Inflammatory macrophage treated with lipopolysaccharide for 4 hours (primary cell): ENCODE data around the gene RGS3.
A peak's percentile ranks its signal among the peaks of the same experiment; 100 is the strongest.
"Not testable (repeated sequence)": the region's sequence is repeated elsewhere in the genome, so short reads cannot be mapped to it uniquely, and the experiment has no call there.

Source experiments
- DNase-seq: peaks from one replicate; pipeline ENCODE4 v3.0.0-alpha.2; 2020

The RGS3 gene

DNA sequence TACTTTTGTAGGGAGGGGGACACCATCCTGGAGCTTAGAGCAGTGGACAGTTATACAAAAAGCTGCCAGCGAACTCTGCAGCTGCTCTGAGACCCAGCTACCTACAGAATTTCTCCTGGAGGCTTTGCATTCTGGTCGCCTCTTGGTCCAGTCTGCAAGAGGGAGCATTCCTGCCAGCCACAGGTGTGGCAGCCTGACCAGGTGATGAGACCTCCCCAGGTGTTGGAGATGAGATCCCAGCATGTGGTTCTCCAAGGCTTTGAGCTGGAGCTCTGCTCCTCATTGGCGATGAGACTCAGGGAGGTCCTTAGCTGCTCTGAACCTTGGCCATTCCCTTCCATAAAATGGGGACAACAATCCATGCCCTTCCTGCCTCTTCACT lies 69.3 kb downstream of the RGS3 start:
- no peak for DNase-seq

DNA sequence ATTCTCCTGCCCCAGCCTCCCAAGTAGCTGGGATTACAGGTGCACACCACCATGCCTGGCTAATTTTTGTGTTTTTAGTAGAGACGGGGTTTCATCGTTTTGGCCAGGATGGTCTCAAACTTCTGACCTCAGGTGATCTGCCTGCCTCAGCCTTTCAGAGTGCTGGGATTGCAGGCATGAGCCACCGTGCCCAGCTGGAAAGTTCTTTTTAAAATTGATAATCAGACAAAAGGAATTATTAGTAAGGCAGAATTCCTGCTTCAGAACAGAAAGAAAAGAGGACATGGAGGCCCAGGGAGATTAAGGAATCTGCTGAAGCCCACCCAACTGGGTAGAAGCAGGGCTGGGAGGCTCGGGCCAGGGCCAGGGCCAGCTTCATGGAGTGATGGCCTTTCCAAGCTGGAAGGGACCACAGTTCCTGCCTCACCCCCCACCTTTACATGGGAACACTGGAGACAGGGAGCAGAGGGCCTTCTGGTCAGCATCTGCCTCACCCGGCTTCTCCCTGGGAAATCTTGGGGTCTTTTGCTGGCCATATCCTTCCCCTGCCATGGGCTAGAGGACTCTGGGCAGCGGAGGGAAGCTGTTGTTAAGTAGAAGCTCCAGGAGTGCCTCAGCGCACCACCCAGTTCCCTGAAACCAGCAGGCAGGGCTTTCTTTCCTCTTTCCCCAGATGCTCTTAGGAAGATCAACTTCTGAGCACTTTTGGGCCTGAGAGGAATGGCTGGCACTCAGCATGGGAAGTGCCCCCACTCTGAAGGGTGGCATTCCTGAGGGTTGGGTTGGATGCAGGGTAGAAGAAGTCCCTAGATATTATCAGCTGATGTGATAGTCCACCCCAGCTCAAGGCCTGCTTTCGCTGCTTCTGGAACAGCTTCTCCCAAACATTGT lies 70.1 kb downstream of the RGS3 start:
- DNase-seq, result no peak

DNA sequence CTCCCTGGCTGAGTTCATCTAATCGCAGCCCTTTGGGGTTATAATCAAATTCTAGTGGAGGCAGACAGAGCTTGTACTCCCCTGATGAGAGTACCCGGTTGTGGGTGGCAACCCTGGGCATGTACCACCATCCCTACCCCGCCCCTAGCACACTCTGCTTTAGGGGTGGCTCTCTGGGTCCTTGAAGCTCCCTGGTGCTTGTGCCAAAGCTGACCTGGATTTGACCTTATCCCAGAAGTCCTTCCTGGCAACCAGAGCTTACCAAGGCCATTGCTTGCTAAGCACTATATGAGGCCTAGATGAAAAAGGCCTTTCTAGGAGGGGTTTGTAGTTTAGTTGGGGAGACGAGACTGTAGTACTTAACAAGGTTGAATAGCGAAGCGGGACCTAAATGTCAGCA lies 72.2 kb downstream of the RGS3 start:
- no peak for DNase-seq

DNA sequence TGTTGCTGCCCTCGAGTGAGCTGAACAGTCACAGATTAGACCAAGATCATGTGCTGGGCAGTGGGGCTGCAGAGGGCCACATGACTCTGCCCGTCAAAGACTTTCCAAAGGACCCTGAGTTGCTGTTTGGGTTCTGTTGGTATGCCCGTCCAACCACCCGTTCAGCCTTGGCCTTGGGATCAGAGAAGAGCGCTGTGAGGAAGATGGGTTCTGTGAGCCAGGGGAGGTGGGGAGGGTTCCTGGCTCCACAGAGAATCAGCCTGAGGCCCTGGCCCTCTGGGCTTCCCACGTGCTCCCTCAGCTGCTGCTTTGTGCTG lies 72.6 kb downstream of the RGS3 start:
- DNase-seq, result no peak

DNA sequence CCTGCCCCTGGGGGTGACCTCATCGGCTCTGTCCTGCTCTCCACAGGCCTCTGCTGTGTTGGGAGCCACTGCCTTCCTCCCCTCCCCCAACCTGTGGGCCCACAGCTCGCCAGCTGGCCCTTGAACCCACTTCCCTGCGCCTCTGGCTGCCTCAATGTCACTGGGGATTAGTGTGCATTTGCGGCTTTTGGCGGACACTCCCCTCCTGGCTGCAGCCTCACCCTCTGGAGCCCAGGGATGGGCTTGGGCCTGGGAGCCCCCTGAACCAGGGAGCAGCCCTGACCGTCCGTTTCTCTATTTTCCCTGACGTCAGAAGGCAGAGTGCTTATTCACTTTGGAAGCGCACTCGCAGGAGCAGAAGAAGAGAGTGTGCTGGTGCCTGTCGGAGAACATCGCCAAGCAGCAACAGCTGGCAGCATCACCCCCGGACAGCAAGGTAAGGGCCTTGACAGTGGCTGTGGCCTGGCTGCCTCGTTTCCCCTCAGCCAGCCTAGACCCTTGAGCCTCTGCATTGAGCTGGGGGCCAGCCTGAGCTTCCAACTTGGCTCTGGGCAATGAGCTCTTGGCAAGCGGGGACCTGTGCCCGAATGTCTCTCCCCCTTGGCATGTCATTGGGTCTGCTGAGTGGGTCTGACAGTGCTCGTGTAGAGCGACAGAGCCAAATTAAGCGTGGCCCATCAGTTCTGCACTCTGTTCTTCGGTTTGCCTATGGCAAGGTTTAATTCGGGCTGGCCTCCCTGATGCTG lies 73.1 kb downstream of the RGS3 start:
- no peak for DNase-seq

DNA sequence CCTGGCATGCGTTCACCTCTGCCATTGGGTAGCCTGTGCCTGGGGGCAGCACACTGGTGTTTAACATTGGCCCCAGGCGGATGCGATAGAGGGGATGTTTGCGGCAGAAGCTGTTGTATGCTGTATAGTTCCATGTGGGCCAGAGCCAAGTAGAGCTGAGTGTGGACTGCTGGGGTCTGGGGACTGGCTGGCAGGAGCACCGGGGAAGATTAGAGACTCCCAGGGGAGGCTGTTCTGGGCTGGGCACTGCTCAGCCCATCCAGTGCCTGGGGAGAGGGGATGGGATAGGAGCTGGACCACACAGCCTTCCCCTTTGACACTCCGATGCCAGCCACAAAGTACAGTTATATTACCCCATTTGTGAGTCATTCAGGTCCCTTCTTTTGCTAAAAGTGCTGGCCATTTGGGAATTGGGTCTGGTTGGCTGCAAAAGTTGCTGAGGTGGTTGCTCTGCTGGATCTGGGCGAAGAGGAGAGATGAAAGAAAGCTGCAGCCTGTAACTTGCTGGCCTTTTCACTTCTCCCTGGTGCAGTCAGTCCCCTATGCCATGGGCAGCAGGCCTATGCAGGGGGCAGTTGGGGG lies 73.8 kb downstream of the RGS3 start:
- DNase-seq, result no peak

DNA sequence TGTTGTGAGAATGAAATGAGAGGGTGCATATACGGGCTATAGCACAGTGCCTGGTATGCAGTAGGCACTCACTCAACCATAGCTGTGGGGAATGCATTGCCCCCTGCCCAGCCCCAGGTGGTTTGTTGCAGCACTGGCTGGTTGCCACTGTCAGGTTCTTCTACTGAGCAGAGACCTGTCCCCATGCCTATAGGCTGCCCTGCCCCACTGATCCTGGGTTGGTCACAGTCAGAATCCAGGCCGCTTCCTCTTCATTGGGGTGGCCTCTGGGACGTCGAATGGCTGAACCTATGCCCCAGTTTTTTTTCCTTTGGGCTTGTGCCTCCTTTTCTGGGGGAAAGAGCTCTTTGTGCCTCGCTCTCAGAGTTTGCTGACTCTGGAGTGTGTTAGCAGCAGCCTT lies 74.6 kb downstream of the RGS3 start:
- no peak for DNase-seq

DNA sequence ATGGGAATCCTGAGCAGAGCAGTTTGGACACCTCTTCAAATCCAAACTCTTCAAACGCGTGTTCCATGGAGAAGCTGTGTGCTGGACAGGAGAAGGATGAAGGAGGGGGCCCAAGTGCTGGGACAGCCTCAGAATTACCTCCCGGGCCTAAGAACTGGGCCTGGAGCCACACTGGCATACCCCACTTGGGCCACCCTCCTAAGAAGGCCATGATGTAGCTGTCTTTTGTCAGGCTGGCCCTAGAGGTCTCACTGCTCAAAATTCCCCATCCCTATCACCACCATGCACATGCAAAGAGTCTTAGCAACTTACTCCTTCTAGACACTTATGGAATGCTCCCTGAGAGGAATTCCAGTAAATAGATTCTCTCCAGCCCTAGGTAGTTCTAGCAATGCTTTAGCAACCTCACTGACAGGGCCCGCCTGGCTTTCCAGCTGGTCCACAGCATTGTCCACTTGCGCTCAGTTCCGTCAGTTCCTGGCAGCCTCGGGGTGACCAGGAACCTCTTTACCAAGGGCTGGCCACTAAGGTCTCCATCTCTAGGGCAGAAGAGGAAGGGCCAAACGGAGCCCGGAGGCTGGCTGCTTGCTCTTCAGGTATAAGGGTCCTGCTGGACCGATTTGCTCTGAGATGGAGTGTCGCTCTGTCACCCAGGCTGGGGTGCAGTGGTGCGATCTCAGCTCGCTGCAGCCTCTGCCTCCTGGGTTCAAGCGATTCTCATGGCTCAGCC lies 75.3 kb downstream of the RGS3 start:
- no peak for DNase-seq

DNA sequence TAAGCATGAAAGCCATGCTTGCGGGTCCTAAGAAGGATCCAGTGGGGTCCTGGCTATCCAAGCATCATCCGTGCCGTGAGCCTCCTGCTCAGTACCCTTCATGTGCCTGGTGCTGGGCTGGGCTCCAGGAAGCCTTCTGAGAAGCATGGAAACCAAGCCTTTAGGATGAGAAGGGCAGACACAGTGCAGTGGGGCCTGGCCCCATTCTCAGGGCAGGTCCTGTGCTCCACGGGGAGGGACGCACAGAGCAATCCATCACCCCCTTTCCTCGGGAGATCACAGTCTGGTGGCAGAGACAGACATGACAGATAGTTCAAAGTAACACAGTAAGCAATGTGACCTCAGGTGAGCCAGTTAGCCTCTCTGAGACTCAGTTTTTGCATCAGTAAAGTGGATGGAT lies 76.9 kb downstream of the RGS3 start:
- DNase-seq, result no peak

DNA sequence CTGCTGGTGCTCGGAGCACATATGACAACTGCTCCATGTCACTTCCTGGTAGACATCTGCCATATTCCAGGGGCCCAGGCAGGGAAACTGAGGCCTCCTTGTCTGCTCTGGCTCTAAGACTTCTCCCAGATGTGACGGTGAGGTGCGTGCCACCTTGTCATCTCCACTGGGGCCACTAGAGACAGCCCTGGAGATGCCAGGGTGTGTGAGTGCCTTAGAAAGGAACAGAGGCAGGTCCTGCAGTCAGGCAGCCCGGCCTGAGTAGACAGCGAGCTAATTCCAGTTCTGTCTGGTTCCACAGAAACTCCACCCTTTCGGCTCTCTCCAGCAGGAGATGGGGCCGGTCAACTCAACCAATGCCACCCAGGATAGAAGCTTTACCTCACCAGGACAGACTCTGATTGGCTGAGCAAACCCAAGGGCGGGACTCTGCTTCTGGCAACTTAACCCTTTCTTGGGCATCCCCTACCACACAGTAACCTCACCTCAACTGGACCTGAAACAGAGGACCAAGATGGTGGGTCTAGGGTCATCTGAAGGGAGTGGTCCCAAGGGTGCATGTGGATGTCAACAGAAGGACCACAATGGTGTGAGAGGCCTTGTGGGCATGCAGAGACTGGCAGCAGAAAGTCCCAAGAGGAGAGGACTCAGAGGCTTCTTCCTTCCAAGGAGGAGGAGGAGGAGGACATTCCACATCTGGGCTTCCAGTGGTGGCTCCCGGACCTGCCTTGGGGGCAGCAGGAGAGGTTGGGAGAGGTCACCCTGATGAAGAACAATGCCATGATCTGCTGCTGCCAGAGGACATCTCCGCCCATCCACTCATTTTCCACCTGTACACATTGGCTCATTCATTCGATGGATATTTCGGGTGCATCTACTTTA lies 77.7 kb downstream of the RGS3 start:
- DNase-seq, result peak; percentile 16

DNA sequence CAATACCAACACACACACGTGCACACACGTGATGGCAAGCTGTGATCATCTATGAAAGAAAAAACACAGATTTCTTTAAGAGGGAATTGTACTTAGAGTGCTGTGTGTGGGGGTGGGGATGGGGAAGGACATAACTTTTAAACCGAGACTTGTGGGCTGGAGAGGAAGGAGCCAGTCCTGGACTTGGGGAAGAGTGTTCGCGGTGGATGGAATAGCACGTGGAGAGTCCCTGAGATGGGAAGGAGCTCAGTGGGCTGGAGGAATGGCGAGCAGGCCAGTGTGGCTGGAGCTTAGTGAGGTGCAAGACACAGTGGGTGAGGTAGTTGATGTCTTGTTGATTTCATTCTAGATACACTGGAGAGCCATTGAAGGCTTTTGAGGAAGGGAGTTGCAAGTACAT lies 78.5 kb downstream of the RGS3 start:
- DNase-seq, result peak; percentile 11

DNA sequence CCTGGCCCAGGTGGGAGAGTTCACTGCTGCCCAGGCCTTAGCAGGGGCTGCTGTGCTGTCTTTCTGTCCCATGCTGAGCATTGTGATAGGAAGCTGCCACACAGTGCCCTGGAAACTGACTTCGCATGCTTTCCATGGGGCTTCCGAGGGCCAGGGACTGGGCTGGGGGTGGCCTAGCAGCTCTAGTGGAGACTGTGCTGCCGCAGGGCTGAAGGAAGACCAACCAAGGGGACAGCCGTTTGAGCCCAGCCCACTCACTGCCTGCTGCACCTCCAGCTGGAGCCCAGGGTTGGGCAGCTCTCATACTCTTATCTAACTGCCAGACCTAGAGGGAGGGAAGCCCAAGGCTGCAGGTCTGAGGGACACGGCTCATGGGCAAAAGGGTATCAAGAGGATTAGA lies 79.2 kb downstream of the RGS3 start:
- no peak for DNase-seq

DNA sequence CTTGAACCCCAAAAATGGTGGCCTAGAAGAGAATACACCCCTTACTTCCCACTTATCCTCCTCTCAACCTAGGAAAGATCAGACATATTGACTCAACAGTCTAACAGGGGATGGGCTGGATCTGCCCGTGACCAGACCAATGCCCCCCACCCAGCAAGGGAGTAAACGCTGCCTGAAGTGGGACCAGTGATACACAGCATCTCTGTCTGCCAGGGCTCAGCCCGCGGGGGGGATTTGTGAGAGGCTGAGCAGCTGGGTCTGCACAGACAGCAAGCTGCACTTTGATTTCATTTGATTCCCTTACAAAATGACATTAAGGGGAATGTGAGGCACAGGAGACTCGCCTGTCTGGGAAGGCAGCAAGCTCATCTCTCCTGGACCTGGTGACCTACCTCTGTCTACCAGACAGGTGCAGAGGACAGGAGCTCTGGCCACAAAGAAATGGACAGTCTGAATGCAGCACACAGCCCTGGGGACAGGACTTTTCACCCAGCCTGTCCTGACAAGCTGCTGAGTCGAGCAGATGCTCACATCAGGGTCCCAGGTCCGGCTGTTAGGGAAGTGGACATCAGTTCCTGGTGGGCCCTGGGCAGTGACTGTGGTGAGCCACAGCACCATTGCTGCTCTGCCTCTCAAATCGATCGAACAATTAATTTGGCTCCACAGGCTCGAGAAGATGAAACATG lies 79.9 kb downstream of the RGS3 start:
- no peak for DNase-seq

DNA sequence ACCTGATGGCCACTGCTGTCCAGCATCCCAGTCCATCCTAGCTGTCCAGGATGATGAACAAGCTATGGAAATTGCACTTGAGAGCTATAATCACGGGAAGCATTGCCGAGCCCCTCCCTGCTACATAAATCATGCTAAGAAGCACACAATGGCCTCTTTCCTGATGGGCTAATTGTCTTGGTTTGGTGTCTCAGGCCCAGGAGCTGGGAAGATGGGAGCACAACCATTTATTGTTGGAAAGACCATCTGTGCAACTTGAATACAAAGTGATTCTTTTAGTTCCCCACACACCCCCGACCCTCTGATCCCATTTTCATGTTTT lies 80.4 kb downstream of the RGS3 start:
- no peak for DNase-seq

DNA sequence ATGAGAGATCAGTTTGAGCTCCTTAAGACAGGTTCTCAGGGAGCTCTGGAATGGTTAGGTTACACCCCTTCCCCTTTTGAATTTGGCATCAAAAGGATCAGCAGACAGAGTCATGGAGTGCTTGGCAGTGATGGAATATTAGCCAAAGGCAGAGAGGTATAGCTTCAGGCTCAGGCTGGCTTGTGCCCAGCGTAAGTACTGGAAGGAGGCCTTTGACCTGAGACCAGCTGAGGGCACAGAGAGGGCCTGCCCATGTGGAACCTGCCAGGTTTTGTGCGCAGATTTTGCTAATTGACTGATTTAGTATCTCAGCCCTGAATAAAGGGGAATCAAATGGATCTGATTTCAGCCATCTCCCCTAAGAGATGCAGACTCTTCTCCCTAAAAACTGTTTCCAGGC lies 81.5 kb downstream of the RGS3 start:
- no peak for DNase-seq

DNA sequence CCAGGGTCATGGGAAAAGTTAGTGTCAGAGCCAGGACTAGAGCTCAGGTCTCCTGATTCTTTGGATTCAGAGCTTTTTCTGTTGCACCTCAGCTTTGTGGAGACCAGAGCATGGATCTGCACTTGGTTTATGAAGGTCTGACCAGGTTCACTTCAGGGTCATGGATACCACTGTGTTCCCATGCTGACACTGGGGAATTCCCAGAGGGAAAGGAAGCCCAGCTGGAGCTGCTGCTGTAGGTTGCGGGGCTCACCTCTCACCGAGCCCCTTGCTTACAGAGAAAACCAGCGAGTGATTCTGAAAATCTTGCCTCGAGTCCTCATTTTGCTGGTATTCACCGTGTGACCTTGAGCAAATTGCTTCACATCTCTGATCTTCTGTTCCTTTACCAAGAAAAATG lies 83.0 kb downstream of the RGS3 start:
- DNase-seq, result no peak

DNA sequence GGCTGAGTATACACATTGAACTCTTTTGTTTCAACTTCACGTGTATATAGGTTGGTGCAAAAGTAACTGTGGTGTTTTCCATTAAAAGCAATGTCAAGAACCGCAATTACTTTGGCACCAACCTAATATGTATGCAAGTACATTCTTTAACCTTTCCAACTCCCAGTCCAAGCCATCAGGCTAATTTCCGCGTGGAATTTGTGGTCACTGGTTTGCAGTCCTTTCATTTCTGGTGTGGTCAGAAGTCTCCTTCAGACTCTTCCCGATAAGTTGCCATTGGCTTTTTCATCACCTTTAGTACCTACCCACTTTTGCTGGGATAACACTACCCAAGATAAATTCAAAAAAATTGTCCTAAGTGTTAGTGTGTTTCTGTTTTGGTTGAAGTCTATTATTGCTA lies 84.0 kb downstream of the RGS3 start:
- no peak for DNase-seq

DNA sequence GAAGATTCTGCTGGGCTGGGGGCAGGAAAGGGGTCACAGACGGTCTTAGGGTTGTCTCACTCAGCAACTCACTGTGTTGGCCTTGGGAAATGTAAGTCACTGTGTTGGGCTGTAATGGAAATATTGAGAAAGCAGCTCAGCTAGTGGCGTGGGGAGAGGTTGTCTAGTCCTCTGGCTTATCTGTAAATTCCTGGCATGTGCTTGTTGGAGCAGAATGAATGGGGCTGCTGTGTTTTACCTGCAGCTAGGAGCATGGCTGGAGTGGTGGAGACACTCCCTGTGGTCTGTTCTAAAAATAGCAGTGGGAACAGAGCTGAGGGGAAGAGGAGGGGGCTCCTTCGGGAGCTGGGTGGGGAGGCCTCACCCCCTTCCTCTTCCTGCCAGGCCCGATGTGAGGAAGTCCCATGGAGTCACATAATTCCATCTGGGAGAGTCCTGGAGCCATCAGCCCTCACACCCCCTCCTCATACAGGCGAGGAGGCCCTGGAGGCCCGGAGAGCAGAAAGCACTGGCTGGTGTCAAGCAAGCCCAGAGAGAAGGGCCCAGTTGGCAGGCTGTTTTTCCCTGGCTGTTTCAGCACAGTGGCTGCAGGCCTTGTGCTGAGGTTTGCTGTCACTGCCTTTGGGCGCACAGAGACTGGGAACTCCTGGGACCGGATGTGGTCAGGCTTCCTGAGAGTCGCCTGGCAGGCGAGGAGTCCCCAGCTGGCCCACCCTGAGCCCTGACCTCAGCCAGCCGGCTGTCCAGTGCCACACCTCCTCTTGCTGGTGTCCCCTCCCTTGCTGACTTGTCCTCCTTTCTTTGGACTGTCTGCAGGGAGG lies 84.9 kb downstream of the RGS3 start:
- peak; percentile 26 for DNase-seq

DNA sequence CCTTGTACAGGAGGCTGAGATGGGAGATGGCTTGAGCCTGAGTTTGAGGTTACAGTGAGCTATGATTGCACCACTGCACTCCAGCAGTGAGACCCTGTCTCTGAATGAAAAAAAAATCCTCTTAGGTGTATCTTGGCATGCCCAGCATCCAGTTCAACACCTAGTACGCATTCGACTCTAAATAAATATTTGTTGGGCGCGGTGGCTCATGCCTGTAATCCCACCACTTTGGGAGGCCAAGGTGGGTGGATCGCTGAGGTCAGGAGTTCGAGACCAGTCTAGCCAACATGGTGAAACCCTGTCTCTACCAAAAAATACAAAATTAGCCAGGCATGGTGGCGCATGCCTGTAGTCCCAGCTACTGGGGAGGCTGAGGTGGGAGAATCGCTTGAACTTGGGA lies 86.4 kb downstream of the RGS3 start:
- not testable (repeated sequence) for DNase-seq

DNA sequence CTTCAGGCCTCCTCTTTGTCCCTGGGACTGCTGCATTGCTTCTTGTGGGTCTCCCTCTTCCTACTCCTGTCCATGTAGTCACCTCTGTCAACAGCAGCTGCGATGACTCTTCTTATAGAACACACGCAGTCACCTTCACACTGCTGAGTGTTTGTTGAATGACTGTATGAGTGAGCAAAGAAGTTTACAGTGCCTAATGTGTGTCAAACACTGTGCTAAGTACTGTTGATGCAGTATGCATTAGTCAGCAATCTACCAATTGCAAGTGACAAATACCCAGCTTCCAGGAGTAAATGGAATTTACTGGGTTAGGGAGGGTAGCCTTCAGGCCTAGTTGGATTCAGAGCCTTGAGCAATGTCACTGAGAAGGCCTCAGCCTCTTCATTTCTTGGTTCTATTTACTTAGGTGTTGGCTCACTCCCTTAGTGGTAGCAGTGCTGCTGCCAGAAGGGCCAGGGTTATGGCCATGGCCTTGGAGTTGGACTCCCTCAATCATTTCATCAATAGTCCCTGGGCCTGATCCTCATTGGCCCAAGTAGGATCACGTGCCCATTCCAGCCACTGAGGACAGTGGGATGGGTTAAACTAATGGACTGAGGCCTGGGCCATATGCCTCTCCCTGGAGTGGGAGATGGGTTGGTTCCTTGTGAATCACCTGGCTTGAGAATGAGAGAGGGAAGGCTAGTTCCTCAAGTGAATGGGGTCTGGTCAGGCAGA lies 93.5 kb downstream of the RGS3 start:
- DNase-seq, result no peak
